HEK293T (cell line): ENCODE data around the gene MEA1.

ENCODE experiments used
- CTCF ChIA-PET: fragments of 350-600 bp; formaldehyde crosslinking; extraction: SDS; loops from one replicate; lab custom pipeline; 2021; ENCODE audit warnings: antibody characterized with exemption, inconsistent platforms; lab: Yijun Ruan, JAX
- POLR2A ChIA-PET: fragments of 350-600 bp; formaldehyde crosslinking; extraction: SDS; loops from one replicate; lab custom pipeline; 2020; ENCODE audit warnings: antibody characterized with exemption, inconsistent platforms; lab: Yijun Ruan, JAX
- DNase-seq: peaks from one replicate; pipeline ENCODE4 v3.0.0; 2012; ENCODE audit warnings: mixed read lengths; ENCODE audit errors: extremely low spot score
- ARNT ChIP-seq: fragments of 450-650 bp; IDR thresholded peaks from 2 replicates; pipeline ENCODE4 v1.6.1; 2017; ENCODE audit warnings: mild to moderate bottlenecking
- BHLHE40 ChIP-seq: fragments of 450-650 bp; IDR thresholded peaks from 2 replicates; pipeline ENCODE4 v1.6.1; 2016; ENCODE audit warnings: mild to moderate bottlenecking, moderate library complexity, borderline replicate concordance
- CTBP1 ChIP-seq: fragments of 450-650 bp; IDR thresholded peaks from 2 replicates; pipeline ENCODE4 v1.6.1; 2016; ENCODE audit warnings: borderline replicate concordance
- ELF4 ChIP-seq: fragments of 450-650 bp; IDR thresholded peaks from 2 replicates; pipeline ENCODE4 v1.6.1; 2017; ENCODE audit warnings: antibody characterized with exemption
- FOXA1 ChIP-seq: fragments of 450-650 bp; IDR thresholded peaks from 2 replicates; pipeline ENCODE4 v1.6.1; 2016; ENCODE audit warnings: mild to moderate bottlenecking
- FOXK2 ChIP-seq: fragments of 450-650 bp; IDR thresholded peaks from 2 replicates; pipeline ENCODE4 v1.6.1; 2016; ENCODE audit warnings: mild to moderate bottlenecking
- FOXM1 ChIP-seq: fragments of 450-650 bp; IDR thresholded peaks from 2 replicates; pipeline ENCODE4 v1.6.1; 2017; ENCODE audit warnings: mild to moderate bottlenecking, borderline replicate concordance
- HDGF ChIP-seq: fragments of 450-650 bp; IDR thresholded peaks from 2 replicates; pipeline ENCODE4 v1.6.1; 2017; ENCODE audit warnings: antibody characterized with exemption, borderline replicate concordance
- L3MBTL2 ChIP-seq: fragments of 450-650 bp; conservative IDR thresholded peaks from 2 replicates; pipeline ENCODE4 v1.6.1; 2016; ENCODE audit warnings: mild to moderate bottlenecking
- LEF1 ChIP-seq: fragments of 450-650 bp; IDR thresholded peaks from 2 replicates; pipeline ENCODE4 v1.6.1; 2017; ENCODE audit warnings: mild to moderate bottlenecking, borderline replicate concordance
- NFRKB ChIP-seq: fragments of 450-650 bp; IDR thresholded peaks from 2 replicates; pipeline ENCODE4 v1.6.1; 2016; ENCODE audit warnings: mild to moderate bottlenecking, moderate library complexity
- PKNOX1 ChIP-seq: fragments of 450-650 bp; IDR thresholded peaks from 2 replicates; pipeline ENCODE4 v1.6.1; 2016
- SP1 ChIP-seq: fragments of 450-650 bp; IDR thresholded peaks from 2 replicates; pipeline ENCODE4 v1.6.1; 2017
- SUZ12 ChIP-seq: fragments of 450-650 bp; IDR thresholded peaks from 2 replicates; pipeline ENCODE4 v1.6.1; 2016; ENCODE audit warnings: mild to moderate bottlenecking
- TARDBP ChIP-seq: fragments of 450-650 bp; IDR thresholded peaks from 2 replicates; pipeline ENCODE4 v1.6.1; 2016
- ZNF384 ChIP-seq: fragments of 450-650 bp; IDR thresholded peaks from 2 replicates; pipeline ENCODE4 v1.6.1; 2016

Gene MEA1

GRCh38 chr6:43058531-43058930, 44.8 kb upstream of the MEA1 start:
- POLR2A ChIA-PET = interaction anchor here (0.8 to 2.4 kb wide), 10 partner anchors 9 to 129 kb away, joined by 3 to 20 read pairs (median 8); partner anchors contain the start of genes CNPY3, KLHDC3, MEA1 and PEX6
- TF ChIP-seq ZNF384 = no peak
- DNase-seq = no peak
- CTCF ChIA-PET = no interaction called here

GRCh38 chr6:43055966-43056365, 42.2 kb upstream of the MEA1 start:
- TF ChIP-seq FOXM1 = no peak
- ChIA-PET POLR2A (interaction anchor here (1.1 to 2.9 kb wide), 3 partner anchors 35 to 126 kb away, joined by 3 to 26 read pairs (median 16); partner anchors contain the start of genes CNPY3, PEX6 and RRP36), CTCF (interaction anchor here (0.6 kb wide), 1 partner anchor 155 kb away, joined by 3 read pairs; no protein-coding TSS in a partner anchor)
- no peak for DNase-seq

- POLR2A ChIA-PET = interaction anchor here (0.6 to 2.9 kb wide), 38 partner anchors 9 to 423 kb away, joined by 3 to 26 read pairs (median 4); partner anchors contain the start of genes CNPY3, CUL9, KLHDC3 and MEA1
- no peak for DNase-seq
- CTCF ChIA-PET = interaction anchor here (0.9 kb wide), 1 partner anchor 89 kb away, joined by 4 read pairs; no protein-coding TSS in a partner anchor
- TF ChIP-seq FOXA1 (no peak), PKNOX1 (no peak), FOXM1 (no peak), ARNT (no peak), L3MBTL2 (no peak), SUZ12 (no peak), LEF1 (no peak), TARDBP (no peak)
These were observed 40.6 kb upstream of the MEA1 start for GRCh38 chr6:43054206-43054943.

- ChIA-PET CTCF (interaction anchor here (0.7 kb wide), 1 partner anchor 153 kb away, joined by 3 read pairs; no protein-coding TSS in a partner anchor), POLR2A (interaction anchor here (0.6 to 2.9 kb wide), 35 partner anchors 9 to 424 kb away, joined by 3 to 26 read pairs (median 4); partner anchors contain the start of genes CNPY3, CUL9, KLHDC3 and MEA1)
- DNase-seq = peak; percentile 95
These were observed 39.9 kb upstream of the MEA1 start, which contains the start of gene CUL7 for GRCh38 chr6:43053545-43054205. Gene CUL7 (minus strand): TSS chr6:43053851. CDS start chr6:43052788, 1,063 bp downstream.

GRCh38 chr6:43052842-43053544, 39.2 kb upstream of the MEA1 start:
- peak; percentile 31 for DNase-seq
- ChIA-PET POLR2A (interaction anchor here (0.7 to 2.9 kb wide), 15 partner anchors 11 to 425 kb away, joined by 3 to 26 read pairs (median 7); partner anchors contain the start of genes CNPY3, CUL9, KLHDC3 and MEA1), CTCF (interaction anchor here (0.7 kb wide), 1 partner anchor 152 kb away, joined by 3 read pairs; no protein-coding TSS in a partner anchor)
- no peak for TF ChIP-seq ELF4
- peak; percentile 42 for TF ChIP-seq L3MBTL2
- TF ChIP-seq ZNF384 = no peak
- no peak for TF ChIP-seq NFRKB

More at GRCh38 chr6:43053545-43054205, 39.9 kb upstream of the MEA1 start, which contains the start of gene CUL7:
- TF ChIP-seq L3MBTL2 = no peak
- TF ChIP-seq ELF4 = peak; percentile 42; the same call in 1 of the 2 replicates

- POLR2A ChIA-PET = interaction anchor here (0.7 kb wide), 1 partner anchor 11 kb away, joined by 3 read pairs; no protein-coding TSS in a partner anchor
- TF ChIP-seq FOXM1 (no peak), ARNT (no peak), ZNF384 (no peak), HDGF (no peak)
- no peak for DNase-seq
- CTCF ChIA-PET = no interaction called here
These were observed 38.6 kb upstream of the MEA1 start for GRCh38 chr6:43052225-43052841.

GRCh38 chr6:43050981-43051380, 37.2 kb upstream of the MEA1 start:
- ChIA-PET POLR2A (interaction anchor here (1.0 kb wide), 1 partner anchor 10 kb away, joined by 4 read pairs; no protein-coding TSS in a partner anchor), CTCF (no interaction called here)
- TF ChIP-seq SP1 = no peak
- TF ChIP-seq FOXA1 = no peak
- no peak for TF ChIP-seq ZNF384
- TF ChIP-seq FOXK2 = no peak
- TF ChIP-seq NFRKB = no peak
- TF ChIP-seq SUZ12 = no peak
- TF ChIP-seq FOXM1 = no peak
- no peak for TF ChIP-seq LEF1
- no peak for TF ChIP-seq PKNOX1
- TF ChIP-seq BHLHE40 = no peak
- TF ChIP-seq CTBP1 = no peak
- TF ChIP-seq ARNT = no peak
- TF ChIP-seq HDGF = no peak
- no peak for TF ChIP-seq ELF4
- TF ChIP-seq TARDBP = no peak
- no peak for TF ChIP-seq L3MBTL2
- DNase-seq = no peak
